A549 (cell line): Measurements from ENCODE around the gene DDX4. TPM values are rescaled to one million over a fixed set of nuclear protein-coding genes. Genes with fewer than 3 reads are reported as not detected.

Experiments used
- ATAC-seq, 2 experiments: fragments of 200-7000 bp in 1 of 2; fragments of >200 bp in 1 of 2; cut with Nextera tagmentation in 1 of 2; cut with Tn5 transposase in 1 of 2; 3 replicates each; pipeline versions ENCODE4 v1.8.0 to v1.9.1; 2018 to 2020; ENCODE audit warnings: mild to moderate bottlenecking in 1 of 2, moderate library complexity in 1 of 2
- CTCF ChIA-PET: fragments of 300-600 bp; sonication (Branson Sonifier 250); formaldehyde crosslinking; extraction: SDS; loops from one replicate; lab custom pipeline; 2021; ENCODE audit warnings: antibody characterized with exemption, inconsistent platforms; lab: Yijun Ruan, JAX
- POLR2A ChIA-PET: fragments of 350-600 bp; formaldehyde crosslinking; extraction: SDS; loops from one replicate; lab custom pipeline; 2021; ENCODE audit warnings: antibody characterized with exemption, inconsistent platforms; lab: Yijun Ruan, JAX
- DNase-seq, 2 experiments: peaks; one replicate each; pipeline versions ENCODE4 v3.0.0 to v3.0.0-alpha.2; 2011 to 2016; ENCODE audit warnings: low read depth in 1 of 2, low spot score in 1 of 2
- FAIRE-seq: peaks from 2 replicates; lab custom pipeline; 2011; peaks lifted over from hg19 to GRCh38; lab: Jason Lieb, UNC
- H3K27ac ChIP-seq, 2 experiments: fragments of >200 bp; sonication (Bioruptor Twin); formaldehyde crosslinking; 3 replicates each; pipeline ENCODE4 v1.5.1; 2016 to 2017
- H3K4me1 ChIP-seq: fragments of >200 bp; sonication (Bioruptor Twin); formaldehyde crosslinking; 3 replicates; pipeline ENCODE4 v1.6.1; 2016
- H3K4me2 ChIP-seq: fragments of >200 bp; sonication (Bioruptor Twin); formaldehyde crosslinking; 3 replicates; pipeline ENCODE4 v1.6.1; 2016
- H3K4me3 ChIP-seq: fragments of >200 bp; sonication (Bioruptor Twin); formaldehyde crosslinking; 3 replicates; pipeline ENCODE4 v1.5.1; 2016
- H3K9me3 ChIP-seq: fragments of >200 bp; sonication (Bioruptor Twin); formaldehyde crosslinking; 3 replicates; pipeline ENCODE4 v1.6.1; 2016
- EHMT2 ChIP-seq: fragments of 200-600 bp; sonication (generic); IDR thresholded peaks from 2 replicates; pipeline ENCODE4 v1.6.1; 2016; ENCODE audit warnings: antibody characterized with exemption, low read depth, mild to moderate bottlenecking, moderate library complexity
- ESRRA ChIP-seq: fragments of 150-350 bp; IDR thresholded peaks from 2 replicates; pipeline ENCODE4 v1.6.1; 2014; ENCODE audit warnings: mild to moderate bottlenecking, low read length, borderline replicate concordance
- FOSL2 ChIP-seq, 2 experiments: fragments of 450-650 bp in 1 of 2; fragments of >200 bp in 1 of 2; sonication (Bioruptor Twin) in 1 of 2; formaldehyde crosslinking; IDR thresholded peaks; 2 replicates each; pipeline versions ENCODE4 v1.5.0 to v1.6.1; 2016 to 2020; ENCODE audit warnings: mild to moderate bottlenecking in 1 of 2, moderate library complexity in 1 of 2
- GATA3 ChIP-seq: IDR thresholded peaks from 2 replicates; pipeline ENCODE4 v1.6.1; 2012; ENCODE audit warnings: borderline replicate concordance
- HOXB13 ChIP-seq: fragments of 250-450 bp; sonication (Bioruptor Pico); IDR thresholded peaks from 2 replicates; pipeline ENCODE4 v1.5.0; 2020; ENCODE audit warnings: low read depth, mild to moderate bottlenecking, moderate library complexity
- KDM5A ChIP-seq: fragments of 200-600 bp; sonication (generic); IDR thresholded peaks from 2 replicates; pipeline ENCODE4 v1.6.1; 2016; ENCODE audit warnings: antibody characterized with exemption, mild to moderate bottlenecking
- NFE2L2 ChIP-seq: fragments of 150-350 bp; conservative IDR thresholded peaks from 2 replicates; pipeline ENCODE4 v1.6.1; 2014; ENCODE audit warnings: low read length
- POLR2AphosphoS2 ChIP-seq: conservative IDR thresholded peaks from 2 replicates; pipeline ENCODE4 v1.6.1; 2012; ENCODE audit warnings: low read length, improper control_type of control experiment, inconsistent platforms
- RAD21 ChIP-seq, 2 experiments: fragments of >200 bp in 1 of 2; sonication (Bioruptor Twin) in 1 of 2; formaldehyde crosslinking in 1 of 2; IDR thresholded peaks in 1 of 2; conservative IDR thresholded peaks in 1 of 2; 2 replicates in 1 of 2; 3 replicates in 1 of 2; pipeline ENCODE4 v1.6.1; 2012 to 2018; ENCODE audit warnings: inconsistent platforms in 1 of 2
- RARB ChIP-seq: fragments of 250-450 bp; sonication (Bioruptor Pico); IDR thresholded peaks from 2 replicates; pipeline ENCODE4 v1.8.0; 2021; ENCODE audit warnings: mild to moderate bottlenecking, moderate library complexity
- RCOR1 ChIP-seq: fragments of 150-350 bp; IDR thresholded peaks from 2 replicates; pipeline ENCODE4 v1.6.1; 2014; ENCODE audit warnings: antibody characterized with exemption, low read length, low read depth
- SREBF2 ChIP-seq: fragments of 450-650 bp; IDR thresholded peaks from 2 replicates; pipeline ENCODE4 v1.6.1; 2014; ENCODE audit warnings: mild to moderate bottlenecking, moderate library complexity
- TFCP2L1 ChIP-seq: fragments of 250-450 bp; sonication (Bioruptor Pico); IDR thresholded peaks from 2 replicates; pipeline ENCODE4 v1.5.0; 2021; ENCODE audit warnings: mild to moderate bottlenecking
- TP53 ChIP-seq: fragments of 250-450 bp; sonication (Bioruptor Pico); IDR thresholded peaks from 2 replicates; pipeline ENCODE4 v1.5.0; 2021; ENCODE audit warnings: mild to moderate bottlenecking, moderate library complexity
- ZC3H11A ChIP-seq: fragments of 450-650 bp; IDR thresholded peaks from 2 replicates; pipeline ENCODE4 v1.6.1; 2014; ENCODE audit warnings: antibody characterized with exemption, mild to moderate bottlenecking
- ZFP36 ChIP-seq: fragments of 450-650 bp; IDR thresholded peaks from 2 replicates; pipeline ENCODE4 v1.6.1; 2014; ENCODE audit warnings: borderline replicate concordance; ENCODE audit not compliant: partially characterized antibody
- WGBS: methylation state at CpG from one replicate; pipeline ENCODE4 v1.1.6; 2017; ENCODE audit errors: missing lambda C conversion rate; 5-methylcytosine and 5-hydroxymethylcytosine counted together
- polyA plus RNA-seq, 4 experiments: library from polyadenylated mRNA; depleted of rRNA in 3 of 4; stranded (reverse); fragments of >200 nt; fragmentation: RNase III in 1 of 4; extraction: RNeasy Plus Mini Kit Qiagen cat#74134 plus additional on column Dnase treatment in 1 of 4; gene quantifications; 2 replicates in 3 of 4; 3 replicates in 1 of 4; pipeline ENCODE4 v1.2.3, GENCODE V29; 2011 to 2017
- TF ChIP-seq, protein P1 (sequence below): fragments of >200 bp; sonication (Bioruptor Twin); formaldehyde crosslinking; IDR thresholded peaks from 2 replicates; pipeline ENCODE4 v1.6.1; 2016
- TF ChIP-seq, protein P2 (sequence below): fragments of >200 bp; sonication (Bioruptor Twin); formaldehyde crosslinking; IDR thresholded peaks from 3 replicates; pipeline ENCODE4 v1.6.1; 2016
- TF ChIP-seq, protein P3 (sequence below): fragments of 150-350 bp; IDR thresholded peaks from 2 replicates; pipeline ENCODE4 v1.6.1; 2014; ENCODE audit warnings: low read depth, mild to moderate bottlenecking, low read length
- TF ChIP-seq, protein P4 (sequence below): IDR thresholded peaks from 2 replicates; pipeline ENCODE4 v1.6.1; 2012
- TF ChIP-seq, protein P5 (sequence below): fragments of 250-450 bp; sonication (Bioruptor Pico); IDR thresholded peaks from 2 replicates; pipeline ENCODE4 v1.5.0; 2020; ENCODE audit warnings: low read depth, mild to moderate bottlenecking, moderate library complexity
- TF ChIP-seq, protein P6 (sequence below): fragments of 250-450 bp; sonication (Bioruptor Pico); IDR thresholded peaks from 2 replicates; pipeline ENCODE4 v1.5.0; 2021; ENCODE audit warnings: mild to moderate bottlenecking, moderate library complexity, borderline replicate concordance

The DDX4 gene
- polyA plus RNA-seq, 2 of the 4 experiments (the other 2 are of a cell fraction), result 0.09 TPM; not detected in 1

DNA sequence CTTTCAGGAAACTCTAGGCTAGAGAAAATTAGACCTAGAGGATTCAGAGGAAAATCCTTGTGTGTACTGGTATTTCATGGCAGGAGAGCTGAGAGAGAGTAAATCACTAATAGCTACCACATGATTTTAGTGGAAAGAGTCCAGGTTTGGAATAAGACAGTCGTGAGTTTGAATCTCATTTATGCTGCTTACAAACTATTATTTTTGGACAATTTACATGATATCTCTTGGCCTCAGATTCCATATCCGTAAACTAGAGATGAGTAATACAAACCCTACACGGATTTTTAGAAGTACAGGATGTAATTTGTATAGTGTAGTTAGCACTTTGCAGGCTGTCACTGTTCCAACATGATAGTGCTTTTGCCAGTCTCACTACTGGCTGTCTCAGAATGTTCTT, 116.0 kb downstream of the DDX4 start:
- no peak for FAIRE-seq

DNA sequence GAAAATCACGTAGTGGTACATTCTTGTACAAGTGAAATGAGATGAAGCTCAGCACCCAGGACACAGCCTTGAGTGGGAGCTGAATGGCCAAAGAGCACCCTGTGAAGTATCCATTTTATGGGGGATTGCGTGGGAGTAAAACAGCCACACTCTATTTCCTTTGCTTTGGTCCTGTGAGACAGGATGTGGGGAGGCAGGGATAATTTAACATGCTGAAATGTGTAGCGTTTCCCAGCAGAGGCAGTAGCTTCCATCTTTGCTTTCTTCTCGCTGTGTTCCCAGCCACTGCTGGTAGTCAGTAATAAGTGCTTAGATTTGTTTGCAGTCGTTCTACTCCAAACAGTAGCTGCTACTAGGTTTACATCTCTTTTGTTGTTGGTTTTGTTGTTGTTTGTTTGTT, 117.6 kb downstream of the DDX4 start:
- H3K27ac ChIP-seq, result no peak overlapping the region
- ATAC-seq (no peak), FAIRE-seq (no peak), DNase-seq (no peak)
- POLR2A ChIA-PET, result no interaction called here
- H3K4me1 ChIP-seq, result peaks cover 12% of the 10 kb centered on the region; the same call in 2 of the 3 replicates
- CTCF ChIA-PET, result interaction anchor here (1.3 kb wide), 1 partner anchor 30 kb away, joined by 4 read pairs; no protein-coding TSS in a partner anchor
- no peak overlapping the region for H3K4me3 ChIP-seq
- 90% methylated on average over 5 of the region's 5 CpGs for WGBS
- H3K4me2 ChIP-seq, result no peak overlapping the region
- TF ChIP-seq GATA3, result no peak
- no peak for TF ChIP-seq HOXB13 (CRISPR knock-in tag)
- TF ChIP-seq, protein P1, sequence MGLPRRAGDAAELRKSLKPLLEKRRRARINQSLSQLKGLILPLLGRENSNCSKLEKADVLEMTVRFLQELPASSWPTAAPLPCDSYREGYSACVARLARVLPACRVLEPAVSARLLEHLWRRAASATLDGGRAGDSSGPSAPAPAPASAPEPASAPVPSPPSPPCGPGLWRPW, result no peak
- TF ChIP-seq ZFP36, result no peak
- TF ChIP-seq, protein P2, sequence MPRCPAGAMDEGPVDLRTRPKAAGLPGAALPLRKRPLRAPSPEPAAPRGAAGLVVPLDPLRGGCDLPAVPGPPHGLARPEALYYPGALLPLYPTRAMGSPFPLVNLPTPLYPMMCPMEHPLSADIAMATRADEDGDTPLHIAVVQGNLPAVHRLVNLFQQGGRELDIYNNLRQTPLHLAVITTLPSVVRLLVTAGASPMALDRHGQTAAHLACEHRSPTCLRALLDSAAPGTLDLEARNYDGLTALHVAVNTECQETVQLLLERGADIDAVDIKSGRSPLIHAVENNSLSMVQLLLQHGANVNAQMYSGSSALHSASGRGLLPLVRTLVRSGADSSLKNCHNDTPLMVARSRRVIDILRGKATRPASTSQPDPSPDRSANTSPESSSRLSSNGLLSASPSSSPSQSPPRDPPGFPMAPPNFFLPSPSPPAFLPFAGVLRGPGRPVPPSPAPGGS, result no peak
- TF ChIP-seq SREBF2, result no peak
- TF ChIP-seq KDM5A, result no peak
- TF ChIP-seq, protein P3, sequence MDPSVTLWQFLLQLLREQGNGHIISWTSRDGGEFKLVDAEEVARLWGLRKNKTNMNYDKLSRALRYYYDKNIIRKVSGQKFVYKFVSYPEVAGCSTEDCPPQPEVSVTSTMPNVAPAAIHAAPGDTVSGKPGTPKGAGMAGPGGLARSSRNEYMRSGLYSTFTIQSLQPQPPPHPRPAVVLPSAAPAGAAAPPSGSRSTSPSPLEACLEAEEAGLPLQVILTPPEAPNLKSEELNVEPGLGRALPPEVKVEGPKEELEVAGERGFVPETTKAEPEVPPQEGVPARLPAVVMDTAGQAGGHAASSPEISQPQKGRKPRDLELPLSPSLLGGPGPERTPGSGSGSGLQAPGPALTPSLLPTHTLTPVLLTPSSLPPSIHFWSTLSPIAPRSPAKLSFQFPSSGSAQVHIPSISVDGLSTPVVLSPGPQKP, result no peak
- TF ChIP-seq POLR2AphosphoS2, result no peak
- TF ChIP-seq RARB (CRISPR knock-in tag), result no peak
- TF ChIP-seq TFCP2L1 (CRISPR knock-in tag), result no peak
- no peak for TF ChIP-seq NFE2L2
- TF ChIP-seq EHMT2, result no peak
- TF ChIP-seq, protein P4, sequence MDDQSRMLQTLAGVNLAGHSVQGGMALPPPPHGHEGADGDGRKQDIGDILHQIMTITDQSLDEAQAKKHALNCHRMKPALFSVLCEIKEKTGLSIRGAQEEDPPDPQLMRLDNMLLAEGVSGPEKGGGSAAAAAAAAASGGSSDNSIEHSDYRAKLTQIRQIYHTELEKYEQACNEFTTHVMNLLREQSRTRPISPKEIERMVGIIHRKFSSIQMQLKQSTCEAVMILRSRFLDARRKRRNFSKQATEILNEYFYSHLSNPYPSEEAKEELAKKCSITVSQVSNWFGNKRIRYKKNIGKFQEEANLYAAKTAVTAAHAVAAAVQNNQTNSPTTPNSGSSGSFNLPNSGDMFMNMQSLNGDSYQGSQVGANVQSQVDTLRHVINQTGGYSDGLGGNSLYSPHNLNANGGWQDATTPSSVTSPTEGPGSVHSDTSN, result no peak
- no peak for TF ChIP-seq ZC3H11A
- TF ChIP-seq, protein P5, sequence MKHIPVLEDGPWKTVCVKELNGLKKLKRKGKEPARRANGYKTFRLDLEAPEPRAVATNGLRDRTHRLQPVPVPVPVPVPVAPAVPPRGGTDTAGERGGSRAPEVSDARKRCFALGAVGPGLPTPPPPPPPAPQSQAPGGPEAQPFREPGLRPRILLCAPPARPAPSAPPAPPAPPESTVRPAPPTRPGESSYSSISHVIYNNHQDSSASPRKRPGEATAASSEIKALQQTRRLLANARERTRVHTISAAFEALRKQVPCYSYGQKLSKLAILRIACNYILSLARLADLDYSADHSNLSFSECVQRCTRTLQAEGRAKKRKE (CRISPR knock-in tag), result no peak
- TF ChIP-seq RCOR1, result no peak
- H3K9me3 ChIP-seq, result no peaks in the 10 kb centered on the region

More for the DNA sequence above, 116.0 kb downstream of the DDX4 start:
- H3K4me1 ChIP-seq, result peaks cover 12% of the 10 kb centered on the region; the same call in 2 of the 3 replicates
- H3K4me2 ChIP-seq, result no peak overlapping the region
- 62% methylated on average over 3 of the region's 3 CpGs for WGBS
- no peak overlapping the region for H3K27ac ChIP-seq
- H3K9me3 ChIP-seq, result no peaks in the 10 kb centered on the region
- ChIA-PET POLR2A (no interaction called here), CTCF (interaction anchor here (1.4 kb wide), 1 partner anchor 66 kb away, joined by 5 read pairs; no protein-coding TSS in a partner anchor)
- no peak overlapping the region for H3K4me3 ChIP-seq
- ATAC-seq, result no peak
- no peak for DNase-seq
- TF ChIP-seq RAD21 (conservative IDR thresholded peaks at IDR 0.05 in 1 of 2, IDR thresholded peaks at IDR 0.05 in 1 of 2) (no peak), ESRRA (no peak), TP53 (no peak), FOSL2 (IDR thresholded peaks at IDR 0.05) (no peak), FOSL2 (CRISPR knock-in tag; IDR thresholded peaks at IDR 0.05) (no peak)
- TF ChIP-seq, protein P6, sequence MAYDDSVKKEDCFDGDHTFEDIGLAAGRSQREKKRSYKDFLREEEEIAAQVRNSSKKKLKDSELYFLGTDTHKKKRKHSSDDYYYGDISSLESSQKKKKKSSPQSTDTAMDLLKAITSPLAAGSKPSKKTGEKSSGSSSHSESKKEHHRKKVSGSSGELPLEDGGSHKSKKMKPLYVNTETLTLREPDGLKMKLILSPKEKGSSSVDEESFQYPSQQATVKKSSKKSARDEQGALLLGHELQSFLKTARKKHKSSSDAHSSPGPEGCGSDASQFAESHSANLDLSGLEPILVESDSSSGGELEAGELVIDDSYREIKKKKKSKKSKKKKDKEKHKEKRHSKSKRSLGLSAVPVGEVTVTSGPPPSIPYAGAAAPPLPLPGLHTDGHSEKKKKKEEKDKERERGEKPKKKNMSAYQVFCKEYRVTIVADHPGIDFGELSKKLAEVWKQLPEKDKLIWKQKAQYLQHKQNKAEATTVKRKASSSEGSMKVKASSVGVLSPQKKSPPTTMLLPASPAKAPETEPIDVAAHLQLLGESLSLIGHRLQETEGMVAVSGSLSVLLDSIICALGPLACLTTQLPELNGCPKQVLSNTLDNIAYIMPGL (CRISPR knock-in tag), result no peak
- TF ChIP-seq, protein P4, result no peak
- TF ChIP-seq, protein P3, result no peak
